HG03060 (cell line): ENCODE results near the gene AFF1.
"Not testable (repeated sequence)": the region's sequence is repeated elsewhere in the genome, so short reads cannot be mapped to it uniquely, and the experiment has no call there.

Source experiments
- ATAC-seq: cut with Tn5 transposase; IDR thresholded peaks from one replicate; pipeline ENCODE4 v1.9.1; 2021; ENCODE audit warnings: low read depth, moderate number of reproducible peaks; ENCODE audit not compliant: unreplicated experiment

Gene AFF1

GRCh38 chr4:86976801-86977485 is 42.1 kb downstream of the AFF1 start:
- no peak for ATAC-seq

- ATAC-seq, result peak; percentile 94
These were observed 42.9 kb downstream of the AFF1 start for GRCh38 chr4:86977621-86978184.

- ATAC-seq, result no peak
These were observed 43.9 kb downstream of the AFF1 start for GRCh38 chr4:86978709-86979108.

- ATAC-seq, result no peak
These were observed 45.4 kb downstream of the AFF1 start for GRCh38 chr4:86980230-86980629.

GRCh38 chr4:86981789-86982188 is 47.0 kb downstream of the AFF1 start:
- no peak for ATAC-seq

- not testable (repeated sequence) for ATAC-seq
These were observed 51.0 kb downstream of the AFF1 start for GRCh38 chr4:86985852-86986251.

GRCh38 chr4:86989658-86990057 is 54.8 kb downstream of the AFF1 start:
- not testable (repeated sequence) for ATAC-seq

GRCh38 chr4:86990510-86990909 is 55.7 kb downstream of the AFF1 start:
- ATAC-seq, result no peak

GRCh38 chr4:86991994-86992393 is 57.2 kb downstream of the AFF1 start:
- no peak for ATAC-seq

- ATAC-seq, result no peak
These were observed 59.3 kb downstream of the AFF1 start for GRCh38 chr4:86993909-86994681.

- ATAC-seq, result no peak
These were observed 59.9 kb downstream of the AFF1 start for GRCh38 chr4:86994686-86995085.

GRCh38 chr4:86996510-86996909 is 61.7 kb downstream of the AFF1 start:
- ATAC-seq, result not testable (repeated sequence)

- no peak for ATAC-seq
These were observed 64.4 kb downstream of the AFF1 start for GRCh38 chr4:86999136-86999643.

GRCh38 chr4:87002682-87003043 is 67.9 kb downstream of the AFF1 start:
- ATAC-seq, result no peak

- ATAC-seq, result no peak
These were observed 68.5 kb downstream of the AFF1 start for GRCh38 chr4:87003266-87003665.

GRCh38 chr4:87005369-87005689 is 70.5 kb downstream of the AFF1 start:
- ATAC-seq, result no peak

GRCh38 chr4:87005690-87006425 is 71.0 kb downstream of the AFF1 start:
- peak; percentile 21 for ATAC-seq

GRCh38 chr4:87006426-87006675 is 71.5 kb downstream of the AFF1 start:
- no peak for ATAC-seq

- ATAC-seq, result peak; percentile 64
These were observed 72.1 kb downstream of the AFF1 start for GRCh38 chr4:87006676-87007527.
